DOHH2 (cell line): ENCODE data around the gene MLC1.

Experiments
- H3F3A ChIP-seq: fragments of 200-600 bp; sonication (generic), shearing (Covaris generic); 2 replicates; pipeline ENCODE4 v1.6.0; 2016; ENCODE audit warnings: antibody characterized with exemption, mild to moderate bottlenecking; ENCODE audit not compliant: control insufficient read depth, insufficient read depth
- H3K27ac ChIP-seq: fragments of 200-600 bp; sonication (generic); 2 replicates; pipeline ENCODE4 v1.5.1; 2014; ENCODE audit warnings: low read depth, mild to moderate bottlenecking, low read length, moderate library complexity
- H3K27me3 ChIP-seq: fragments of 200-600 bp; sonication (generic); 2 replicates; pipeline ENCODE4 v1.6.1; 2014; ENCODE audit warnings: mild to moderate bottlenecking, low read length, mixed read lengths; ENCODE audit not compliant: control insufficient read depth
- H3K36me3 ChIP-seq: fragments of 200-600 bp; sonication (generic); 2 replicates; pipeline ENCODE4 v1.6.1; 2014; ENCODE audit warnings: mild to moderate bottlenecking, low read length, moderate library complexity, mixed read lengths; ENCODE audit not compliant: control insufficient read depth
- H3K4me1 ChIP-seq: fragments of 200-600 bp; sonication (generic); 2 replicates; pipeline ENCODE4 v1.6.1; 2014; ENCODE audit warnings: mild to moderate bottlenecking, low read length, mixed read lengths; ENCODE audit not compliant: control insufficient read depth
- H3K4me2 ChIP-seq: fragments of 200-600 bp; sonication (generic); 2 replicates; pipeline ENCODE4 v1.6.0; 2014; ENCODE audit warnings: mild to moderate bottlenecking, low read length, moderate library complexity
- H3K4me3 ChIP-seq: fragments of 200-600 bp; sonication (generic); 2 replicates; pipeline ENCODE4 v1.5.1; 2014; ENCODE audit warnings: mild to moderate bottlenecking, low read length, mixed read lengths
- H3K79me2 ChIP-seq: fragments of 200-600 bp; sonication (generic); 2 replicates; pipeline ENCODE4 v1.6.1; 2014; ENCODE audit warnings: mild to moderate bottlenecking, low read length, mixed read lengths; ENCODE audit not compliant: control insufficient read depth
- H3K9me2 ChIP-seq: fragments of 200-600 bp; sonication (generic); replicated peaks from 2 replicates; pipeline ENCODE4 v1.6.1; 2014; ENCODE audit warnings: mild to moderate bottlenecking, low read length, mixed read lengths; ENCODE audit not compliant: control insufficient read depth
- H3K9me3 ChIP-seq: fragments of 200-600 bp; sonication (generic); 2 replicates; pipeline ENCODE4 v1.6.1; 2014; ENCODE audit warnings: antibody characterized with exemption, low read length, mixed read lengths; ENCODE audit not compliant: control insufficient read depth, insufficient read depth
- H4K20me1 ChIP-seq: fragments of 200-600 bp; sonication (generic); 2 replicates; pipeline ENCODE4 v1.6.0; 2014; ENCODE audit warnings: low read depth, mild to moderate bottlenecking, antibody characterized with exemption, low read length, moderate library complexity; ENCODE audit not compliant: control insufficient read depth, insufficient read depth
- CTCF ChIP-seq: fragments of 200-600 bp; sonication (generic); IDR thresholded peaks from one replicate; pipeline ENCODE4 v1.5.1; 2014; ENCODE audit warnings: antibody characterized with exemption, mild to moderate bottlenecking, low read depth, low read length; ENCODE audit not compliant: poor library complexity, severe bottlenecking
- EZH2phosphoT487 ChIP-seq: fragments of 200-600 bp; sonication (generic); IDR thresholded peaks from 2 replicates; pipeline ENCODE4 v1.6.1; 2017; ENCODE audit warnings: borderline replicate concordance, mild to moderate bottlenecking, antibody characterized with exemption, low read length, moderate library complexity, mixed read lengths

The MLC1 gene

GRCh38 chr22:50084614-50085021, 608 bp downstream of the MLC1 start:
- Histone ChIP-seq H3K4me3 (no peak overlapping the region), H3K4me2 (no peak overlapping the region), H3F3A (no peaks in the 10 kb centered on the region), H3K27ac (no peak overlapping the region), H3K9me3 (peaks cover 12% of the 10 kb centered on the region), H3K27me3 (peaks cover 5% of the 10 kb centered on the region), H3K79me2 (no peaks in the 10 kb centered on the region), H3K9me2 (no peaks in the 10 kb centered on the region), H4K20me1 (no peaks in the 10 kb centered on the region), H3K4me1 (no peaks in the 10 kb centered on the region), H3K36me3 (no peaks in the 10 kb centered on the region)
- TF ChIP-seq EZH2phosphoT487 (no peak), CTCF (no peak)

GRCh38 chr22:50084080-50084477, 1.1 kb downstream of the MLC1 start:
- Histone ChIP-seq H3K27me3 (peaks cover 5% of the 10 kb centered on the region), H3K9me2 (no peaks in the 10 kb centered on the region), H3F3A (no peaks in the 10 kb centered on the region), H3K4me3 (no peak overlapping the region), H3K27ac (no peak overlapping the region), H3K4me1 (no peaks in the 10 kb centered on the region), H4K20me1 (no peaks in the 10 kb centered on the region), H3K79me2 (no peaks in the 10 kb centered on the region), H3K9me3 (peaks cover 12% of the 10 kb centered on the region), H3K4me2 (no peak overlapping the region), H3K36me3 (no peaks in the 10 kb centered on the region)
- TF ChIP-seq CTCF (no peak), EZH2phosphoT487 (no peak)

- no peaks in the 10 kb centered on the region for H3K9me2 ChIP-seq
- H3K9me3 ChIP-seq, result peaks cover 12% of the 10 kb centered on the region
- no peaks in the 10 kb centered on the region for H4K20me1 ChIP-seq
- TF ChIP-seq CTCF (no peak), EZH2phosphoT487 (no peak)
- no peaks in the 10 kb centered on the region for H3K79me2 ChIP-seq
- H3K27me3 ChIP-seq, result peaks cover 5% of the 10 kb centered on the region
- no peak overlapping the region for H3K4me3 ChIP-seq
- no peak overlapping the region for H3K4me2 ChIP-seq
- H3F3A ChIP-seq, result no peaks in the 10 kb centered on the region
- H3K4me1 ChIP-seq, result no peaks in the 10 kb centered on the region
- no peaks in the 10 kb centered on the region for H3K36me3 ChIP-seq
- no peak overlapping the region for H3K27ac ChIP-seq
Measured at GRCh38 chr22:50083462-50084079, 1.7 kb downstream of the MLC1 start.
